ENCODE data around the gene UBC. TPM values are rescaled to one million over a fixed set of nuclear protein-coding genes. Genes with fewer than 3 reads are reported as not detected.

Gene UBC
- total and polyA plus RNA-seq, 9 of the 15 experiments (the other 6 are each of a cell fraction or from before 2014, with no cell fraction given), result 533 to 1,153 (median 813) TPM

GRCh38 chr12:124884587-124885438, 29.6 kb downstream of the UBC start (continued):
- TF ChIP-seq ARID4B (CRISPR knock-in tag; IDR thresholded peaks at IDR 0.05) (no peak), JUNB (CRISPR knock-in tag; conservative IDR thresholded peaks at IDR 0.05) (no peak), PRPF4 (IDR thresholded peaks at IDR 0.05; ENCODE audit: insufficient read depth, low read depth, low read length, poor library complexity, severe bottlenecking) (no peak), MEIS2 (IDR thresholded peaks at IDR 0.05; ENCODE audit: partially characterized antibody) (peak; percentile 76), HLTF (IDR thresholded peaks at IDR 0.05) (peak; percentile 85), MYNN (IDR thresholded peaks at IDR 0.05) (peak; percentile 84), MYNN (CRISPR knock-in tag; IDR thresholded peaks at IDR 0.05) (no peak), DPF2 (IDR thresholded peaks at IDR 0.05) (peak; percentile 87), KDM1A (IDR thresholded peaks at IDR 0.05) (peak; percentile 88 to 93), RERE (CRISPR knock-in tag; IDR thresholded peaks at IDR 0.05; ENCODE audit: borderline replicate concordance) (no peak), RBM34 (IDR thresholded peaks at IDR 0.05; ENCODE audit: borderline replicate concordance, insufficient read depth, low read length) (no peak), MAFK (IDR thresholded peaks at IDR 0.05; ENCODE audit: low read length) (peak; percentile 79), MAFG (tag; conservative IDR thresholded peaks at IDR 0.05) (peak; percentile 79), UBTF (IDR thresholded peaks at IDR 0.05; ENCODE audit: borderline replicate concordance in 1 of 2, low read depth in 2 of 2, low read length in 2 of 2) (peak in 1 of 2 experiments; percentile 61; a peak in 1 of 4 replicates), CSDE1 (IDR thresholded peaks at IDR 0.05) (no peak), PML (IDR thresholded peaks at IDR 0.05; ENCODE audit: low read length) (peak; percentile 92)

All from K562 (cell line).